IMR-90 (cell line): Measurements from ENCODE around the gene KCNMA1.

Experiments used
- BHLHE40 ChIP-seq: fragments of 150-350 bp; IDR thresholded peaks from 2 replicates; pipeline ENCODE4 v1.6.1; 2016; ENCODE audit warnings: mild to moderate bottlenecking, low read depth, low read length
- CEBPB ChIP-seq: IDR thresholded peaks from 2 replicates; pipeline ENCODE4 v1.6.1; 2012; ENCODE audit warnings: low read depth, low read length, improper control_type of control experiment
- CHD1 ChIP-seq: IDR thresholded peaks from 2 replicates; pipeline ENCODE4 v1.6.1; 2012; ENCODE audit warnings: low read depth, low read length, improper control_type of control experiment
- CTCF ChIP-seq: conservative IDR thresholded peaks from 2 replicates; pipeline ENCODE4 v1.5.1; 2012; ENCODE audit warnings: mild to moderate bottlenecking, low read depth, low read length, improper control_type of control experiment
- MAFK ChIP-seq: IDR thresholded peaks from 2 replicates; pipeline ENCODE4 v1.6.1; 2012; ENCODE audit warnings: low read depth, low read length, improper control_type of control experiment
- MAZ ChIP-seq: IDR thresholded peaks from 2 replicates; pipeline ENCODE4 v1.6.1; 2012; ENCODE audit warnings: low read depth, mild to moderate bottlenecking, low read length, improper control_type of control experiment, moderate library complexity, borderline replicate concordance
- MXI1 ChIP-seq: IDR thresholded peaks from 2 replicates; pipeline ENCODE4 v1.6.1; 2012; ENCODE audit warnings: low read depth, mild to moderate bottlenecking, low read length, moderate library complexity, borderline replicate concordance
- POLR2A ChIP-seq: IDR thresholded peaks from 2 replicates; pipeline ENCODE4 v1.6.1; 2012; ENCODE audit warnings: mild to moderate bottlenecking, low read depth, low read length
- RAD21 ChIP-seq: IDR thresholded peaks from 2 replicates; pipeline ENCODE4 v1.6.1; 2012; ENCODE audit warnings: low read length, improper control_type of control experiment
- RCOR1 ChIP-seq: IDR thresholded peaks from 2 replicates; pipeline ENCODE4 v1.6.1; 2012; ENCODE audit warnings: mild to moderate bottlenecking, low read length, improper control_type of control experiment; ENCODE audit not compliant: insufficient replicate concordance
- RFX5 ChIP-seq: IDR thresholded peaks from 2 replicates; pipeline ENCODE4 v1.8.0; 2012; ENCODE audit warnings: low read depth, mild to moderate bottlenecking, low read length, moderate library complexity
- SMC3 ChIP-seq: fragments of 150-350 bp; IDR thresholded peaks from 2 replicates; pipeline ENCODE4 v1.6.1; 2016; ENCODE audit warnings: low read depth, mild to moderate bottlenecking, antibody characterized with exemption, low read length, moderate library complexity
- USF2 ChIP-seq: fragments of 150-350 bp; IDR thresholded peaks from 2 replicates; pipeline ENCODE4 v1.6.1; 2017; ENCODE audit warnings: mild to moderate bottlenecking, antibody characterized with exemption, low read length, low read depth

- no peak for TF ChIP-seq USF2
- no peak for TF ChIP-seq CHD1
- TF ChIP-seq POLR2A, result no peak
- no peak for TF ChIP-seq CEBPB
- no peak for TF ChIP-seq CTCF
- no peak for TF ChIP-seq RFX5
- no peak for TF ChIP-seq SMC3
- no peak for TF ChIP-seq MAFK
- no peak for TF ChIP-seq RAD21
- TF ChIP-seq RCOR1, result no peak
- no peak for TF ChIP-seq MXI1
- no peak for TF ChIP-seq BHLHE40
- no peak for TF ChIP-seq MAZ
Observed at GRCh38 chr10:77474386-77474785, 163.2 kb downstream of the KCNMA1 start.
